IMR-90 (cell line): ENCODE measurements around the gene ADH5. TPM values are rescaled to one million over a fixed set of nuclear protein-coding genes. Genes with fewer than 3 reads are reported as not detected.

Source experiments
- ATAC-seq: fragments of 200-7000 bp; cut with Tn5 transposase; 2 replicates; pipeline ENCODE4 v1.9.1; 2020; ENCODE audit warnings: low read depth, mild to moderate bottlenecking, moderate library complexity
- BruUV-seq: library from RNA; stranded (reverse); fragments of 400-500 nt; replicated peaks from 2 replicates; lab custom pipeline; 2021; lab: Mats Ljungman, UMichigan
- CTCF ChIA-PET: fragments of 300-600 bp; formaldehyde crosslinking; extraction: SDS; loops from one replicate; lab custom pipeline; 2021; ENCODE audit warnings: antibody characterized with exemption; lab: Yijun Ruan, JAX
- POLR2A ChIA-PET: fragments of 300-600 bp; sonication (Branson Sonifier 250); formaldehyde crosslinking; loops from one replicate; lab custom pipeline; 2022; ENCODE audit warnings: antibody characterized with exemption; ENCODE audit not compliant: unreplicated experiment; lab: Charles Lee
- DNase-seq: peaks from one replicate; pipeline ENCODE4 v3.0.0; 2013
- H2AFZ ChIP-seq: replicated peaks from 2 replicates; pipeline ENCODE3; 2013; ENCODE audit warnings: low read length, mild to moderate bottlenecking; ENCODE audit not compliant: poor library complexity
- H2AK5ac ChIP-seq: 2 replicates; pipeline ENCODE4 v1.6.1; 2013; ENCODE audit warnings: low read depth, low read length, inconsistent platforms
- H2AK9ac ChIP-seq: replicated peaks from 2 replicates; pipeline ENCODE3; 2013; ENCODE audit warnings: mild to moderate bottlenecking, low read depth, low read length, moderate library complexity; ENCODE audit not compliant: poor library complexity
- H2BK120ac ChIP-seq: 2 replicates; pipeline ENCODE4 v1.6.1; 2013; ENCODE audit warnings: low read depth, low read length, inconsistent platforms
- H2BK15ac ChIP-seq: 3 replicates; pipeline ENCODE4 v1.6.1; 2013; ENCODE audit warnings: low read depth, low read length, inconsistent platforms
- H2BK20ac ChIP-seq: 2 replicates; pipeline ENCODE4 v1.6.1; 2013; ENCODE audit warnings: low read depth, mild to moderate bottlenecking, inconsistent platforms, low read length, moderate library complexity
- H2BK5ac ChIP-seq: 2 replicates; pipeline ENCODE4 v1.6.1; 2013; ENCODE audit warnings: mild to moderate bottlenecking, low read depth, low read length, inconsistent platforms; ENCODE audit not compliant: poor library complexity, severe bottlenecking
- H3K14ac ChIP-seq: replicated peaks from 2 replicates; pipeline ENCODE4 v1.6.1; 2013; ENCODE audit warnings: low read depth, low read length, inconsistent platforms
- H3K18ac ChIP-seq: 2 replicates; pipeline ENCODE4 v1.6.1; 2013; ENCODE audit warnings: low read depth, low read length, control low read depth
- H3K23ac ChIP-seq: 2 replicates; pipeline ENCODE4 v1.6.1; 2013; ENCODE audit warnings: low read depth, low read length, inconsistent platforms
- H3K27ac ChIP-seq: 2 replicates; pipeline ENCODE4 v1.5.1; 2013; ENCODE audit warnings: mild to moderate bottlenecking, control low read depth, low read length; ENCODE audit not compliant: insufficient read depth
- H3K27me3 ChIP-seq: 2 replicates; pipeline ENCODE4 v1.6.1; 2013; ENCODE audit warnings: low read length; ENCODE audit not compliant: control insufficient read depth, insufficient read depth
- H3K36me3 ChIP-seq: 2 replicates; pipeline ENCODE4 v1.6.1; 2013; ENCODE audit warnings: low read length, mixed read lengths; ENCODE audit not compliant: control insufficient read depth, insufficient read depth
- H3K4ac ChIP-seq: 2 replicates; pipeline ENCODE4 v1.6.1; 2013; ENCODE audit warnings: low read depth, low read length, inconsistent platforms
- H3K4me1 ChIP-seq: 2 replicates; pipeline ENCODE4 v1.6.1; 2013; ENCODE audit warnings: low read length, mixed read lengths; ENCODE audit not compliant: control insufficient read depth, insufficient read depth
- H3K4me2 ChIP-seq: 2 replicates; pipeline ENCODE4 v1.6.1; 2013; ENCODE audit warnings: low read depth, mild to moderate bottlenecking, control low read depth, low read length, moderate library complexity
- H3K4me3 ChIP-seq: 2 replicates; pipeline ENCODE4 v1.5.1; 2013; ENCODE audit warnings: low read depth, mild to moderate bottlenecking, control low read depth, low read length, moderate library complexity; ENCODE audit not compliant: insufficient read depth
- H3K56ac ChIP-seq: 2 replicates; pipeline ENCODE4 v1.6.1; 2013; ENCODE audit warnings: low read length, inconsistent platforms; ENCODE audit not compliant: insufficient read depth; ENCODE audit errors: extremely low read depth
- H3K79me1 ChIP-seq, 2 experiments: 2 replicates each; pipeline ENCODE4 v1.6.1; 2013; ENCODE audit warnings: low read length in 2 of 2, inconsistent platforms in 1 of 2, low read depth in 1 of 2
- H3K9ac ChIP-seq: 2 replicates; pipeline ENCODE4 v1.6.1; 2013; ENCODE audit warnings: low read depth, low read length, control low read depth
- H3K9me1 ChIP-seq: 2 replicates; pipeline ENCODE4 v1.6.1; 2013; ENCODE audit warnings: low read length, inconsistent platforms; ENCODE audit not compliant: insufficient read depth
- H3K9me3 ChIP-seq: 2 replicates; pipeline ENCODE4 v1.6.1; 2013; ENCODE audit warnings: low read length; ENCODE audit not compliant: control insufficient read depth, insufficient read depth
- H4K20me1 ChIP-seq: 2 replicates; pipeline ENCODE4 v1.6.1; 2013; ENCODE audit warnings: low read length, inconsistent platforms; ENCODE audit not compliant: insufficient read depth
- H4K5ac ChIP-seq: 2 replicates; pipeline ENCODE4 v1.6.1; 2013; ENCODE audit warnings: mild to moderate bottlenecking, low read depth, low read length, control low read depth
- H4K8ac ChIP-seq, 2 experiments: 2 replicates each; pipeline ENCODE4 v1.6.1; 2013; ENCODE audit warnings: low read depth in 2 of 2, low read length in 2 of 2, control low read depth in 1 of 2, inconsistent platforms in 1 of 2
- H4K91ac ChIP-seq: 2 replicates; pipeline ENCODE4 v1.6.1; 2013; ENCODE audit warnings: low read depth, low read length, inconsistent platforms; ENCODE audit not compliant: insufficient read depth
- CEBPB ChIP-seq: IDR thresholded peaks from 2 replicates; pipeline ENCODE4 v1.6.1; 2012; ENCODE audit warnings: low read depth, low read length, improper control_type of control experiment
- CHD1 ChIP-seq: IDR thresholded peaks from 2 replicates; pipeline ENCODE4 v1.6.1; 2012; ENCODE audit warnings: low read depth, low read length, improper control_type of control experiment
- MAZ ChIP-seq: IDR thresholded peaks from 2 replicates; pipeline ENCODE4 v1.6.1; 2012; ENCODE audit warnings: low read depth, mild to moderate bottlenecking, low read length, improper control_type of control experiment, moderate library complexity, borderline replicate concordance
- RCOR1 ChIP-seq: IDR thresholded peaks from 2 replicates; pipeline ENCODE4 v1.6.1; 2012; ENCODE audit warnings: mild to moderate bottlenecking, low read length, improper control_type of control experiment; ENCODE audit not compliant: insufficient replicate concordance
- RFX5 ChIP-seq: IDR thresholded peaks from 2 replicates; pipeline ENCODE4 v1.8.0; 2012; ENCODE audit warnings: low read depth, mild to moderate bottlenecking, low read length, moderate library complexity
- SMC3 ChIP-seq: fragments of 150-350 bp; IDR thresholded peaks from 2 replicates; pipeline ENCODE4 v1.6.1; 2016; ENCODE audit warnings: low read depth, mild to moderate bottlenecking, antibody characterized with exemption, low read length, moderate library complexity
- WGBS, 2 experiments: methylation state at CpG; one replicate each; pipeline versions ENCODE4 v1.1.5 to v1.1.7; 2013; ENCODE audit warnings: missing lambda C conversion rate in 2 of 2; ENCODE audit not compliant: insufficient read length in 1 of 2; ENCODE audit errors: extremely low coverage in 2 of 2; 5-methylcytosine and 5-hydroxymethylcytosine counted together
- dilution Hi-C: fragments of 300-500 bp; cut with HindIII; formaldehyde crosslinking; loops from one replicate; pipeline ENCODE4 v1.14.3; 2018; ENCODE audit warnings: low sequenced_read_pairs; ENCODE audit not compliant: unreplicated experiment
- in situ Hi-C: fragments of 300-500 bp; cut with MboI; formaldehyde crosslinking; loops from 3 replicates; pipeline ENCODE4 v1.14.3; 2019; ENCODE audit warnings: low sequenced_read_pairs, inconsistent platforms, mixed read lengths
- intact Hi-C: fragments of 100-400 bp; cut with micrococcal nuclease; formaldehyde crosslinking; loops from 2 replicates; pipeline ENCODE4 v1.10.0; 2022
- polyA plus RNA-seq, 3 experiments: library from polyadenylated mRNA; depleted of rRNA; stranded (reverse); fragments of >200 nt; gene quantifications; 2 replicates each; pipeline ENCODE4 v1.2.3, GENCODE V29; 2012; ENCODE audit warnings: low replicate concordance in 1 of 3
- total RNA-seq: library from RNA; depleted of rRNA; stranded (reverse); fragments of >200 nt; gene quantifications from 2 replicates; pipeline ENCODE4 v1.2.3, GENCODE V29; 2012
- TF ChIP-seq, protein P1 (sequence below): conservative IDR thresholded peaks from 2 replicates; pipeline ENCODE4 v1.5.1; 2012; ENCODE audit warnings: mild to moderate bottlenecking, low read depth, low read length, improper control_type of control experiment
- TF ChIP-seq, protein P2 (sequence below): fragments of 150-350 bp; IDR thresholded peaks from 2 replicates; pipeline ENCODE4 v1.6.1; 2017; ENCODE audit warnings: mild to moderate bottlenecking, antibody characterized with exemption, low read length, low read depth

Gene ADH5
- total and polyA plus RNA-seq, 2 of the 4 experiments (the other 2 are of a cell fraction): 140 to 178 TPM

GRCh38 chr4:99135541-99136162 lies 47.1 kb upstream of the ADH5 start:
- H3K18ac ChIP-seq: no peak overlapping the region
- POLR2A ChIA-PET: no interaction called here
- no peaks in the 10 kb centered on the region for H3K9me3 ChIP-seq
- no peak for ATAC-seq
- no peak overlapping the region for H4K8ac ChIP-seq
- WGBS, 2 experiments: 40% methylated on average over 2 of the region's 3 CpGs; no CpG with 5 or more reads in 1 of the 2 experiments
- H3K9ac ChIP-seq: no peak overlapping the region
- no peaks in the 10 kb centered on the region for H3K27me3 ChIP-seq
- no peaks in the 10 kb centered on the region for H3K79me1 ChIP-seq
- in situ Hi-C loops (no loop called here), dilution Hi-C loops (no loop called here), intact Hi-C loops (no loop called here)
- CTCF ChIA-PET: no interaction called here
- H2AK5ac ChIP-seq: no peak overlapping the region
- H3K9me1 ChIP-seq: no peaks in the 10 kb centered on the region
- DNase-seq: no peak
- H3K4me3 ChIP-seq: no peak overlapping the region
- no peaks in the 10 kb centered on the region for H3K36me3 ChIP-seq
- H3K27ac ChIP-seq: no peak overlapping the region
- H3K56ac ChIP-seq: no peak overlapping the region
- no peak overlapping the region for H3K14ac ChIP-seq
- no peaks in the 10 kb centered on the region for H4K20me1 ChIP-seq
- H3K23ac ChIP-seq: no peak overlapping the region
- no peak overlapping the region for H2BK5ac ChIP-seq
- no peak overlapping the region for H2BK15ac ChIP-seq
- no peak overlapping the region for H3K4me2 ChIP-seq
- no peak overlapping the region for H4K5ac ChIP-seq
- H2AK9ac ChIP-seq: no peak overlapping the region
- no peaks in the 10 kb centered on the region for H3K4me1 ChIP-seq
- TF ChIP-seq SMC3 (no peak), MAZ (no peak), RFX5 (no peak), RCOR1 (no peak), CEBPB (no peak), CHD1 (no peak)
- TF ChIP-seq, protein P1, sequence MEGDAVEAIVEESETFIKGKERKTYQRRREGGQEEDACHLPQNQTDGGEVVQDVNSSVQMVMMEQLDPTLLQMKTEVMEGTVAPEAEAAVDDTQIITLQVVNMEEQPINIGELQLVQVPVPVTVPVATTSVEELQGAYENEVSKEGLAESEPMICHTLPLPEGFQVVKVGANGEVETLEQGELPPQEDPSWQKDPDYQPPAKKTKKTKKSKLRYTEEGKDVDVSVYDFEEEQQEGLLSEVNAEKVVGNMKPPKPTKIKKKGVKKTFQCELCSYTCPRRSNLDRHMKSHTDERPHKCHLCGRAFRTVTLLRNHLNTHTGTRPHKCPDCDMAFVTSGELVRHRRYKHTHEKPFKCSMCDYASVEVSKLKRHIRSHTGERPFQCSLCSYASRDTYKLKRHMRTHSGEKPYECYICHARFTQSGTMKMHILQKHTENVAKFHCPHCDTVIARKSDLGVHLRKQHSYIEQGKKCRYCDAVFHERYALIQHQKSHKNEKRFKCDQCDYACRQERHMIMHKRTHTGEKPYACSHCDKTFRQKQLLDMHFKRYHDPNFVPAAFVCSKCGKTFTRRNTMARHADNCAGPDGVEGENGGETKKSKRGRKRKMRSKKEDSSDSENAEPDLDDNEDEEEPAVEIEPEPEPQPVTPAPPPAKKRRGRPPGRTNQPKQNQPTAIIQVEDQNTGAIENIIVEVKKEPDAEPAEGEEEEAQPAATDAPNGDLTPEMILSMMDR: no peak
- TF ChIP-seq, protein P2, sequence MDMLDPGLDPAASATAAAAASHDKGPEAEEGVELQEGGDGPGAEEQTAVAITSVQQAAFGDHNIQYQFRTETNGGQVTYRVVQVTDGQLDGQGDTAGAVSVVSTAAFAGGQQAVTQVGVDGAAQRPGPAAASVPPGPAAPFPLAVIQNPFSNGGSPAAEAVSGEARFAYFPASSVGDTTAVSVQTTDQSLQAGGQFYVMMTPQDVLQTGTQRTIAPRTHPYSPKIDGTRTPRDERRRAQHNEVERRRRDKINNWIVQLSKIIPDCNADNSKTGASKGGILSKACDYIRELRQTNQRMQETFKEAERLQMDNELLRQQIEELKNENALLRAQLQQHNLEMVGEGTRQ: no peak
- H2BK120ac ChIP-seq: no peak overlapping the region
- no peak overlapping the region for H4K91ac ChIP-seq
- BruUV-seq: no TSS peak
- H2AFZ ChIP-seq: no peak overlapping the region
- no peak overlapping the region for H3K4ac ChIP-seq
- H2BK20ac ChIP-seq: no peak overlapping the region
